OCI-LY3 (cell line): ENCODE results near the gene MEP1B.
"Not testable (repeated sequence)": the region's sequence is repeated elsewhere in the genome, so short reads cannot be mapped to it uniquely, and the experiment has no call there.

Experiments
- EZH2phosphoT487 ChIP-seq: fragments of 200-600 bp; shearing (Covaris generic); IDR thresholded peaks from 2 replicates; pipeline ENCODE4 v1.6.1; 2018; ENCODE audit warnings: antibody characterized with exemption, mixed run types, low read depth
- TF ChIP-seq, protein P1 (sequence below): fragments of 200-600, 300-600 bp; sonication (generic); IDR thresholded peaks from 2 replicates; pipeline ENCODE4 v1.5.1; 2014; ENCODE audit warnings: antibody characterized with exemption, low read length, low read depth

DNA sequence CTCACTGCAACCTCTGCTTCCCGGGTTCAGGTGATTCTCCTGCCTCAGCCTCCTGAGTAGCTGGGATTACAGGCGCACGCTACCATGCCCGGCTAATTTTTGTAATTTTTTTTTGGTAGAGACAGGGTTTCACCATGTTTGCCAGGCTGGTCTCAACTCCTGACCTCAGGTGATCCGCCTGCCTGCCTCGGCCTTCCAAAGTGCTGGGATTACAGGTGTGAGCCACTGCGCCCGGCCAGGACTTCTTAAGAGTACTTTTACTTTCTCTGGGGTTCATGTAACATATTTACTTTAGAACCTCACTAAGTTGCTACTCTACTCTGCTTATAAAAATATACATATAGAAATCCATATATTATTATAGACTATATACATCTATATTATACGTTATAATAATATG is 31.2 kb upstream of the MEP1B start:
- TF ChIP-seq, protein P1, sequence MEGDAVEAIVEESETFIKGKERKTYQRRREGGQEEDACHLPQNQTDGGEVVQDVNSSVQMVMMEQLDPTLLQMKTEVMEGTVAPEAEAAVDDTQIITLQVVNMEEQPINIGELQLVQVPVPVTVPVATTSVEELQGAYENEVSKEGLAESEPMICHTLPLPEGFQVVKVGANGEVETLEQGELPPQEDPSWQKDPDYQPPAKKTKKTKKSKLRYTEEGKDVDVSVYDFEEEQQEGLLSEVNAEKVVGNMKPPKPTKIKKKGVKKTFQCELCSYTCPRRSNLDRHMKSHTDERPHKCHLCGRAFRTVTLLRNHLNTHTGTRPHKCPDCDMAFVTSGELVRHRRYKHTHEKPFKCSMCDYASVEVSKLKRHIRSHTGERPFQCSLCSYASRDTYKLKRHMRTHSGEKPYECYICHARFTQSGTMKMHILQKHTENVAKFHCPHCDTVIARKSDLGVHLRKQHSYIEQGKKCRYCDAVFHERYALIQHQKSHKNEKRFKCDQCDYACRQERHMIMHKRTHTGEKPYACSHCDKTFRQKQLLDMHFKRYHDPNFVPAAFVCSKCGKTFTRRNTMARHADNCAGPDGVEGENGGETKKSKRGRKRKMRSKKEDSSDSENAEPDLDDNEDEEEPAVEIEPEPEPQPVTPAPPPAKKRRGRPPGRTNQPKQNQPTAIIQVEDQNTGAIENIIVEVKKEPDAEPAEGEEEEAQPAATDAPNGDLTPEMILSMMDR = not testable (repeated sequence)
- TF ChIP-seq EZH2phosphoT487 = not testable (repeated sequence)
